Body of pancreas (tissue), 4 donors: ENCODE measurements around the gene TRIM62. TPM values are rescaled to one million over a fixed set of nuclear protein-coding genes. Genes with fewer than 3 reads are reported as not detected.

Source experiments
- ATAC-seq: fragments of 150-250 bp; one replicate; pipeline ENCODE4 v1.9.1; 2016
- DNase-seq, 4 donors: peaks; one replicate each; pipeline ENCODE4 v3.0.0-alpha.2; 2019
- H3K27ac ChIP-seq, 4 donors: fragments of 200-600 bp; sonication (generic); 1 replicate in 3 of 4; 2 replicates in 1 of 4; pipeline versions ENCODE4 v1.5.1 to v1.6.1; 2016 to 2019; ENCODE audit warnings: mild to moderate bottlenecking in 1 of 4, mixed read lengths in 1 of 4, moderate library complexity in 1 of 4
- H3K27me3 ChIP-seq, 2 donors: fragments of 200-600 bp; sonication (generic); one replicate each; pipeline ENCODE4 v1.6.0; 2016; ENCODE audit warnings: mild to moderate bottlenecking in 1 of 2
- H3K36me3 ChIP-seq, 2 donors: fragments of 200-600 bp; sonication (generic); replicated peaks in 1 of 2; 2 replicates each; pipeline ENCODE4 v1.5.1; 2016; ENCODE audit warnings: low read depth in 2 of 2; ENCODE audit not compliant: insufficient read depth in 1 of 2
- H3K4me1 ChIP-seq: fragments of 200-600 bp; sonication (generic); one replicate; pipeline ENCODE4 v1.6.0; 2016
- H3K4me3 ChIP-seq, 2 donors: fragments of 200-600 bp; sonication (generic); 1 replicate in 1 of 2; 2 replicates in 1 of 2; pipeline ENCODE4 v1.5.1; 2016 to 2019
- H3K9me3 ChIP-seq, 3 donors: fragments of 200-600 bp; sonication (generic); 1 replicate in 2 of 3; 2 replicates in 1 of 3; pipeline ENCODE4 v1.5.1; 2016
- POLR2A ChIP-seq, 3 donors: fragments of 450-650 bp; IDR thresholded peaks; one replicate each; pipeline ENCODE4 v1.6.1; 2016; ENCODE audit warnings: antibody characterized with exemption in 3 of 3, mild to moderate bottlenecking in 2 of 3
- WGBS, 2 donors: methylation state at CpG; one replicate each; pipeline ENCODE4 v1.1.5; 2017; 5-methylcytosine and 5-hydroxymethylcytosine counted together
- intact Hi-C: fragments of 100-400 bp; cut with DNase I; formaldehyde crosslinking; loops from one replicate; pipeline ENCODE4 v1.15.1; 2023
- total RNA-seq, 2 donors: library from RNA; depleted of rRNA; stranded (reverse); fragments of >200 nt; gene quantifications; one replicate each; pipeline ENCODE4 v1.1.0, GENCODE V29; 2016
- TF ChIP-seq, protein P1 (sequence below), 7 experiments: fragments of 450-650 bp in 4 of 7; fragments of 200-600 bp in 3 of 7; sonication (generic) in 3 of 7; IDR thresholded peaks; one replicate each; pipeline ENCODE4 v1.5.1; 2016 to 2019; ENCODE audit warnings: antibody characterized with exemption in 7 of 7

Gene TRIM62
- total RNA-seq, 2 donors from 2014 or later, result 4.7 to 7.3 TPM

DNA sequence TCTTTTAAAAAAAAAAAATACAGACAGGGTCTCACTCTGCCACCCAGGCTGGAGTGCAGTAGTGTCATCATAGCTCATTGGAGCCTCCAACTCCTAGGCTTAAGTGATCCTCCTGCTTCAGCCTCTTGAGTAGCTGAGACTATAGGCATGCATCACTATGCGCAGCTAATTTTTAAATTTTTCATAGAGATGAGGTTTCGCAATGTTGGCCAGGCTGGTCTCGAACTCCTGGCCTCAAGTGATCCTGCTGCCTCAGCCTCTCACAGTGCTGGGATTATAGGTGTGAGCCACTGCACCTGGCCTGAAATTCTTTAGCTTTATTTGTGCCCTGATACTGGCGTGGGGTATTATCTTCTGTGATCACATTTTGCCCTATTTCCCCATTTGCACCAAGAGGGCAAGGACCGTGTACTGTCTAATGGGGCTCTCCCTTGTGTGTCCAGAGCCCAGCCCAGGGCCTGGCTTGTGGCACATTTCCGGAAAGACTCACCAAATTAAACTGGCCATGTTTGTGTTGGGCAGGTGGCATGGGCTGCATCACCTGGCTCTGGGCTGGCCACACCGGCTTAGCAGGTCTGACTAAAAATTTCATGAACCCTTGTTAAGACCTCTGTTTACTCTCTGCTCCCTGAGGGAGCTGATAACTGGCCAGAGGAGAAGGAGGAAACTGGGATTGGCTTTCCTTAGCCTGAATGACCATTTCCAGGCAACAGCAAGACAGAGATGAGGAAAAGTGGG is 32.2 kb downstream of the TRIM62 start:
- TF ChIP-seq POLR2A (IDR thresholded peaks at IDR 0.05), result no peak
- TF ChIP-seq, protein P1, sequence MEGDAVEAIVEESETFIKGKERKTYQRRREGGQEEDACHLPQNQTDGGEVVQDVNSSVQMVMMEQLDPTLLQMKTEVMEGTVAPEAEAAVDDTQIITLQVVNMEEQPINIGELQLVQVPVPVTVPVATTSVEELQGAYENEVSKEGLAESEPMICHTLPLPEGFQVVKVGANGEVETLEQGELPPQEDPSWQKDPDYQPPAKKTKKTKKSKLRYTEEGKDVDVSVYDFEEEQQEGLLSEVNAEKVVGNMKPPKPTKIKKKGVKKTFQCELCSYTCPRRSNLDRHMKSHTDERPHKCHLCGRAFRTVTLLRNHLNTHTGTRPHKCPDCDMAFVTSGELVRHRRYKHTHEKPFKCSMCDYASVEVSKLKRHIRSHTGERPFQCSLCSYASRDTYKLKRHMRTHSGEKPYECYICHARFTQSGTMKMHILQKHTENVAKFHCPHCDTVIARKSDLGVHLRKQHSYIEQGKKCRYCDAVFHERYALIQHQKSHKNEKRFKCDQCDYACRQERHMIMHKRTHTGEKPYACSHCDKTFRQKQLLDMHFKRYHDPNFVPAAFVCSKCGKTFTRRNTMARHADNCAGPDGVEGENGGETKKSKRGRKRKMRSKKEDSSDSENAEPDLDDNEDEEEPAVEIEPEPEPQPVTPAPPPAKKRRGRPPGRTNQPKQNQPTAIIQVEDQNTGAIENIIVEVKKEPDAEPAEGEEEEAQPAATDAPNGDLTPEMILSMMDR (IDR thresholded peaks at IDR 0.05), result no peak
- ATAC-seq (peak; percentile 34), DNase-seq (peak in 2 of 4 donors; percentile 34 to 53)
- Histone ChIP-seq H3K4me3 (no peak overlapping the region), H3K27me3 (no peaks in the 10 kb centered on the region), H3K4me1 (peaks cover 6% of the 10 kb centered on the region), H3K9me3 (no peaks in the 10 kb centered on the region), H3K27ac (no peak overlapping the region), H3K36me3 (peaks cover 0 to 4% of the 10 kb centered on the region in 2 donors)
- whole genome bisulfite sequencing, 2 donors, result 69 to 70% methylated on average over 7 of the region's 7 CpGs
- intact Hi-C loops, result no loop called here

DNA sequence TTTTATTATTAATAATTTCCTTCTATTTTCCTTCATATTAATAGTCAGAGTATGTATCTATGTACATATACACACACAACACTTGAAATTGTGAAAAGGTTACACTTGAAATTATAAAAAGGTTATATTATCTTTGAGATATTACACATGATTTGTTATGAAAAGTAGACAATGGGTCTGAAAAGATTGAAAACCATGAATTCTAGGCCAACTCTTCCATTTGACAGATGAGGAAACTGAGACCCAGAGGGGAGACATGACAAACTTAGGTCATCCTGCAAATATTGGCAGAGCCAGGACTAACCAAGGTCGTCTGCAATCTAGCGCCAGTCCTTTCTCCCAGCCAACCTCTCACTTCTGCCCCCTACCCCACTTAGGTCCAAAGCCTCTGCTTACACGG is 33.2 kb downstream of the TRIM62 start:
- Histone ChIP-seq H3K27ac (no peak overlapping the region), H3K4me3 (no peak overlapping the region), H3K27me3 (no peaks in the 10 kb centered on the region), H3K36me3 (peaks cover 0 to 4% of the 10 kb centered on the region in 2 donors), H3K9me3 (no peaks in the 10 kb centered on the region), H3K4me1 (peaks cover 6% of the 10 kb centered on the region)
- DNase-seq (no peak), ATAC-seq (no peak)
- intact Hi-C loops, result no loop called here
- 77 to 78% methylated on average over 3 of the region's 3 CpGs for WGBS, 2 donors
- TF ChIP-seq, protein P1 (IDR thresholded peaks at IDR 0.05), result no peak
- TF ChIP-seq POLR2A (IDR thresholded peaks at IDR 0.05), result no peak

DNA sequence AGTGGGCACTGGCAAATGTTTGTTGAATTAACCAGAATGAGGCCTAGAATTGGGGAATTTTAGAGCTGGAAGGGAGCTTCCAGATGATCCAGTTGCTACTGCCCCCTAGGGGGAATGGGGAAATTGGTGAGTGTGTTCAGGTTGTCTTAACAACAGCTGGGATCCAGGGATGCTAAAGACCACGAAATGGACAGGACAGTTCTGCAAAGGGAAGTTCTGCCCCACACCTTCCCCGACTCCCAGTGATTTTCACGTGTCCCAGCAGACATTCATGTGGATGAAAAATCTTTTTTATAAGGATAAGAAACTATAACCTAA is 33.9 kb downstream of the TRIM62 start:
- intact Hi-C loops, result no loop called here
- WGBS, 2 donors, result 74 to 81% methylated on average over 3 of the region's 3 CpGs

DNA sequence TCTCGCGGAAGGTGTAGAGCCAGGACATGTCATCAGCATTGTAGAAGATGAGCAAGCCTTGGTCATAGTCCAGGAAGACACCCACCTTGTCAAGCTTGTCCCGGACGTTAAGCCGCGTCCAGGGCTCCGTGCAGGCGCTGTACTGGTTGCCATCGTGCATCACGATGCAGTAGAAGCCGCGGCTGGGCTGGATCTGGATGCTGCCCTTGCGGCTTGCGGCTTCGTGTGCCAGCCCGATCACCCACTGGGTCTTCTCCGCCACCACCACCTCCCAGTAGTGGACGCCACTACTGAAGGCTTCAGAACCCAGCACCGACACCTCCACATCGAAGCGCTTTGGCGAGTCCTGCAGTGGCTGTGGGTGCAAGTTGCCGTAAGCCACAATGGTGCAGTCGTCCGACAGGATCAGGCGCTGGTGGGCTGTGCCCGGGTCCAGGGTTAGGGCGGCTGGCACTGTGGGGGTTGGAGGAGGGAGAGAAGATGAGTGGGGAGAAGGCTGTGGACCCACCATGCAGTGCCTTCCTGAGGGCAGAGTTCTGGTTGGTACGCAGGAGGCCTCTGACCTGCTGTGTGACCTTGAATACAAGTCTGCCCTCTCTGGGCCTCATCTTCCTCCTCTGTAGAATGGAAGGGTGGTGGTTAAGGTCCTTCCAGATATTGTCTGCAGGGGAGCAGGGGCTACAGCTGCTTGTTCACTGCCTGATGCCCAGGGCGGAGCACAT is 34.4 kb downstream of the TRIM62 start:
- DNase-seq, result no peak
- Histone ChIP-seq H3K27ac (no peak overlapping the region), H3K27me3 (no peaks in the 10 kb centered on the region), H3K9me3 (no peaks in the 10 kb centered on the region), H3K36me3 (peaks cover 0 to 4% of the 10 kb centered on the region in 2 donors), H3K4me1 (peaks cover 6% of the 10 kb centered on the region), H3K4me3 (no peak overlapping the region)
- no peak for ATAC-seq
- intact Hi-C loops, result no loop called here
- WGBS, 2 donors, result 92 to 100% methylated on average over 13 to 30 of the region's 30 CpGs
- TF ChIP-seq, protein P1 (IDR thresholded peaks at IDR 0.05), result no peak
- TF ChIP-seq POLR2A (IDR thresholded peaks at IDR 0.05), result no peak

More for the DNA sequence above, 33.9 kb downstream of the TRIM62 start:
- H3K4me3 ChIP-seq, result no peak overlapping the region
- peaks cover 6% of the 10 kb centered on the region for H3K4me1 ChIP-seq
- H3K36me3 ChIP-seq, result peaks cover 0 to 4% of the 10 kb centered on the region in 2 donors
- H3K9me3 ChIP-seq, result no peaks in the 10 kb centered on the region
- DNase-seq (no peak), ATAC-seq (no peak)
- TF ChIP-seq, protein P1 (IDR thresholded peaks at IDR 0.05), result peak in 1 of 7 experiments; percentile 9
- TF ChIP-seq POLR2A (IDR thresholded peaks at IDR 0.05), result no peak
- no peaks in the 10 kb centered on the region for H3K27me3 ChIP-seq
- H3K27ac ChIP-seq, result no peak overlapping the region
